GM18502 (cell line): ENCODE measurements around the gene PEAK3.

Experiments
- ATAC-seq: cut with Tn5 transposase; IDR thresholded peaks from one replicate; pipeline ENCODE4 v1.9.1; 2021; ENCODE audit warnings: mild to moderate bottlenecking; ENCODE audit not compliant: unreplicated experiment, poor library complexity

Gene PEAK3

DNA sequence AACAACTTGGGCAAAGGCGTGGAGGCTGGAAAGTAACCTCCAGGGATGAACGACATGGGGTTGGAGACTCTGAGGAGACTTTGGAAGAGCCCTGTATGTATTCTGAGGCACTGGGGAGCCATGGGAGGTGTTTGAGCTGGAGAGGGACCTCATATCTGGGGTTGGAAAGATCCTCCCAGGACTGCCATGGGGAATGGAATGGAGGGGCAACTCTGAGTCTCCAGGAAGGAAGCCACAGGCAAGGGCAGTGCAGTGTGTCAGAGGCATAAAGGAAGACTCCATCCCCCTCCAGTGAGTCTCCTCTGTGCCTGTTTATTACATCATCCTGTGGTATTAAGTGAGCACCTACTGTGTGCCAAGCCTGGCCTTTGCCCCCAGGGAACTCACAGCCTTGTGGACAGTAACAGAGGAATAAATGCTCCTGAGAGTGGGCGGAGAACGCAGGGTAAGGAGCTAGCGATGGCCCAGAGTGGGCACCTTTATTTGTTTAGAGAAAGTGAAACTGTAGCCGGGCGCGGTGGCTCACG is 7.7 kb downstream of the PEAK3 start:
- no peak for ATAC-seq

DNA sequence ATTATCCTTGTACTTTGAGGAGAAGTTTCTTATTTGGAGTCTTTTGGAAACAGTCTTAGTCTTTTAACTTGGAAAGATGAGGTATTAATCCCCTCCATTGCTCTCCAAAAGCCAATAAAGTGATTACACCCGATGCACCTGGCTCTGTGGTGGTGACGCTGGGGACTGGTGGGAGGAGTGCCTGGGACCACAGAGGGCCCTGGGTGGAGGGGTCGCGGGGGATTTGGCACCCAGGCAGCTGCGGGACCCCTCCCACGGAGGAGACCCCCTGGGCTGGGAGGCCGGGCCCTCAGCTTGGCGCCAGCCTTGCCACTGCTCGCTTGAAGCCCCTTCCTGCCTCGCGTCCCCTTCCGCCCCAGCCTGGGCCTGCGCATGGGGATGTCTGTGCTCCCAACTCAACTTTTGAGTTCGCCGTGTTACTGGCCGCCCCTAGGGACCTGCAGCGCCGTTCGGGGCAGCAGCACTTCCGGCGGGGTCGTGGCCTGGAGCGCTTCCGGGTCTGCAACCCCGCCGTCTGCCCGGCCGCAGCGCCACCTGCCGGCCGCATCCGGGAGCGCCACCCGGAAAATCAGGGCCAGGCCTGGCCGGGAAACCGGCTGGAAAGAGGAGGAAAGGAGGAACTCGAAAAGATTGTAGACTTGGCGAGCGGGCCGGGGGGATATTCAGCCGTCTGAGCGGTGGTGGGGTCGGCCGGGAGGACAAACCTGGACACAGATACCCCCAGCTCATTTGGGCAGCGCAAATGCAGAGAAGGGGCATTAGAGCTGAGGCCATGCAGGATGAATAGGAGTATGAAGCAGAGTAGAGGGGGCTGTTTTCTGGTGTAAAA is 8.4 kb downstream of the PEAK3 start:
- peak; percentile 25 for ATAC-seq

DNA sequence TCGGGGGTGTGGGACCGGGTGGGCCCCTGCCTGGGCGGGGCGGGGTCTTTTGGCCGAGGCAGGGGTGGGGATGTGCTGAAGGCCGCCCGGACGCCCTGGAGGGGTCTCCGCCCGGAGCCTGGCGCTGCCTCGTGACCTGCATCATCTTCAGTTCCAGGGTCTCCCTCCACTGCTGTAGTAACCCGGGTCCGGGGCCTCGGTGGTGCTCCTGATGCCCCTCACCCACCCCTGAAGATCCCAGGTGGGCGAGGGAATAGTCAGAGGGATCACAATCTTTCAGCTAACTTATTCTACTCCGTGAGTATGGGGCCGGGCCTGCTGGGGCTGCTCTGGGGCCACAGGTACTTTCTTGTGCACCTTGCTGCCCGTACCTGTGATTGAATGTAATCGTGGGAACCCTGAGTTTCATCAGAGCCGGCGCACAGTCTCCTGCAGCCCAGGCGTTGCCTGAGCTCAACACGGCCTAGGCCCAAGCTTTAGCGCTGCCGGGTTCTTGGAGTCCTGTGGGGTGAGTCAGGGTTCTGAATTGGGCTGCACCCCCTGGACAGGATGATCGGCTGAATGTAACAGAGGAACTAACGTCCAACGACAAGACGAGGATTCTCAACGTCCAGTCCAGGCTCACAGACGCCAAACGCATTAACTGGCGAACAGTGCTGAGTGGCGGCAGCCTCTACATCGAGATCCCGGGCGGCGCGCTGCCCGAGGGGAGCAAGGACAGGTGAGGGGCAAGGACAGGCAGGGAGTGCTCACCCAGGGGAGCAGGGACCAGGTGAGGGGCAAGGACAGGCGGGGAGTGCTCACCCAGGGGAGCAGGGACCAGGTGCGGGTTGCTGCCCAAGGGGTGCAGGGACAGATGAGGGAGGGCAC is 10.5 kb downstream of the PEAK3 start:
- no peak for ATAC-seq

DNA sequence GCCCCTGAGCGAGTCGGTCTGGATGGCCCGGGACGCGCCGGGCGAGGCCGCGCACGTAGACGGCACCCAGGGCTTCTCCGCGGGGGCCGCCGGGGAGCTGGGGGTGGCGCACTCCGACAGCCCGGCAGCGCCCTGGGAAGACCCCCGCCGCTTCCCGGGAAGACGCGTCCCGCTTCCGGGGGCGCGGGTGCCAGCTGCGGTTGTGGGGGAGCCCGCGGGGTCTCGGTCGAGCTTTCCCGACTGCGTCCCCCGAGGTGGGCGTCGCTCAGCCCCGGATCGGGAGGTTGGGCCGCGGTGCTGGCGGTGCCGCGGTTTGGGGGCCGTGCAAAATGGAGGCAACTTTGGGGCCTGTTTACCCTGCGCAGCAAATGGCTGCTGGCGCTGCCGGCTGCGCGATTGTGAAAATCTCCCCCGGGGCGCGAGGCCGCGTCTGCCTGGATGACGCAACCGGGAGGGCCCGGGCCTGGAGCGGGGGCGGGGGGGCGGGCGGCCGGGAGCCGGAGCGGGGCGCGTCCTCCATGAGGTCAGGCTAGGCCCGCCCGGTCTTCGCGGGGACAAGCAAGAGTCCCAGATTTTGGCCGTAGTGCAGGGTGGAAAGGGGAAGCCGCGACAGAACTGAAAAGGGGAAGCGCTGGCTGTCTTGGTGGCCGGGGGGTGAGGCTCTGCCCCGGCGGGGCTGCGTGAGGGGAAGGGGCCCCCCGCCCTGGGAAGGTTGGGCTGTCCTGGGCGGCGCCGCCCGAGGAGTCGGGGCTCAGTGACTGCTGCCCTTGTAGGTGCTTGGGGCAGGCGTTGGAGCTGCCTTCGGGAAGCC is 11.3 kb downstream of the PEAK3 start:
- no peak for ATAC-seq

DNA sequence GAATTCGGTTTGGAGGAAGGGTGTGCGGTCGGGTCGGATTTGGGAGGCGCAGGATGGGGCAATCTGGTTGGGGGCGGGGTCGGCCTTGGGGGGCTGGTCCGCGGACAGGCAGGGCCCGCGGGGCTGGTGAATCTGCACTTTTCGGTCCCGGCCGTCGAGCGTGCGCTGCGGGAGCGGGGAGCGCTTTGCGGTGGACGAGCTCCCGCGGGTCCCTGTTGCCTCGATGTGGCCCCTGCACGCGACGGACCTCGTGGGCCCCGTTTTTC is 11.9 kb downstream of the PEAK3 start:
- ATAC-seq, result no peak

DNA sequence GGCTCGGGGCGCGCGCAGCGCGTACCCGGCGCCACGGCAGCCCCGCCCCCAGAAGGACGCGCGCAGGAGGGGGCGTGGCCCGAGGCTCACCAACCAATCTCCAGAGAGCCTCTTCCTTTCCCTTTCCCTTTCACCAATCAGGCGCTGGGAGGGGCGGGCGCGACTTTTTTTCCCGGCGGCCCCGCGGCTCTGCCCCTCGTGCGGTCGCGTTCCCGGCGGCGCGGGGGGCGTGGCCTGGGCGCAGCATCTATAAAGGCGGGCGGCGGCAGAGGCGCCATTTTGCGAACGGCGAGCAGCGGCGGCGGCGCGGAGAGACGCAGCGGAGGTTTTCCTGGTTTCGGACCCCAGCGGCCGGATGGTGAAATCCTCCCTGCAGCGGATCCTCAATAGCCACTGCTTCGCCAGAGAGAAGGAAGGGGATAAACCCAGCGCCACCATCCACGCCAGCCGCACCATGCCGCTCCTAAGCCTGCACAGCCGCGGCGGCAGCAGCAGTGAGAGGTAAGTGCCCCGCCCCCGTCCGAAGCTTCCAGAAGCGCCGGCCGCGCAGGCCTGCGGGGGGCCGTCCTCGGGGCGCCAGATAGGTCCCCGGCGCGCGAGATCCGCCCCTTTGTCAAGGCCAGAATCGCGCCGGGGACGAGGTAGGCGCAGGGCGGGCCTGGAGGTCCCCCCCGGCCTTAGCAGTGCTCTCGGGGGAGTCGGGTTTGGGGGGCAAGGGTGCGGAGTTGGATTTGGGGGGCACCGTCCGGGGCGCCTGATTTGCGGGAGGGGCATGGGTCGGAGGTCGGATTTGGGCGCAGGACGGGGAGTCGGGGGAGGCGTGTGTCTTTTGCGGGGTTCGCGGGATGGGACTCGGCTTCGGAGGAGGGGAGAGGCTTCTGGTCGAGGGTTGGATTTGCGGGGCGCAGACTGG is 12.5 kb downstream of the PEAK3 start:
- ATAC-seq, result peak; percentile 57

DNA sequence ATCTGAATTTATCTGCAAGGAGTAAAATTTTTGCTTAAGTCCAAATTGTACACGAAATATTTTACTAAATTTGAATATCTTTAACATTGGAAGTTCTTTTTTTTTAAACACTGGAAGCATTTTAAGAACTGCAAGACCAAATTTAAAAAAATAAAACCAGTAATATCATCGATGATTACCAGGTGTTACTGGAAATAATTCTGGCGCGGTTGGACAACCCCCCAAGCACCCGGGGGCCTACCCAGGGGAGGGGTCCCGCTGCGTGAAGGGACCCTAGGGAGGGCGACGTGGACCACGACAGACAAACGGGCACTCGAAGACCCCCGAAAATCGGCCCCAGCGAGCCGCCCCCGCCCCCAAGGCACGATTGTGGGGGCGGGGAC is 13.1 kb downstream of the PEAK3 start:
- ATAC-seq, result no peak

DNA sequence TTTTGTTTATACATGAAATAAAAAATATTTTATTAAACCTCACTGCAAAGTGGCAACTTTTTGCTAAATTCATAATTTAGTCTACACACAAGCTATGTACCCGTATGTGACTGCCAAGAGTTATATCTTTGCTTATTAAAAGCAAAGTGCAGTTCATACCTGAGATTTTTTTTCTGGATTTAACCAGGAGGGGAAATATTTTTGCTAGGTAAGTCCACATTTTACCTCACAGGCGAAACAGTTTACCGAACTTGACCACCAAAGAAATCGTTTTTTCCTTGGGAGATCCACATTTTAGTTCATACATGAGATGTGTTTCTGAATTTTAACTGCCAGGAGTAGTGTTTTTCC is 13.5 kb downstream of the PEAK3 start:
- ATAC-seq, result no peak

DNA sequence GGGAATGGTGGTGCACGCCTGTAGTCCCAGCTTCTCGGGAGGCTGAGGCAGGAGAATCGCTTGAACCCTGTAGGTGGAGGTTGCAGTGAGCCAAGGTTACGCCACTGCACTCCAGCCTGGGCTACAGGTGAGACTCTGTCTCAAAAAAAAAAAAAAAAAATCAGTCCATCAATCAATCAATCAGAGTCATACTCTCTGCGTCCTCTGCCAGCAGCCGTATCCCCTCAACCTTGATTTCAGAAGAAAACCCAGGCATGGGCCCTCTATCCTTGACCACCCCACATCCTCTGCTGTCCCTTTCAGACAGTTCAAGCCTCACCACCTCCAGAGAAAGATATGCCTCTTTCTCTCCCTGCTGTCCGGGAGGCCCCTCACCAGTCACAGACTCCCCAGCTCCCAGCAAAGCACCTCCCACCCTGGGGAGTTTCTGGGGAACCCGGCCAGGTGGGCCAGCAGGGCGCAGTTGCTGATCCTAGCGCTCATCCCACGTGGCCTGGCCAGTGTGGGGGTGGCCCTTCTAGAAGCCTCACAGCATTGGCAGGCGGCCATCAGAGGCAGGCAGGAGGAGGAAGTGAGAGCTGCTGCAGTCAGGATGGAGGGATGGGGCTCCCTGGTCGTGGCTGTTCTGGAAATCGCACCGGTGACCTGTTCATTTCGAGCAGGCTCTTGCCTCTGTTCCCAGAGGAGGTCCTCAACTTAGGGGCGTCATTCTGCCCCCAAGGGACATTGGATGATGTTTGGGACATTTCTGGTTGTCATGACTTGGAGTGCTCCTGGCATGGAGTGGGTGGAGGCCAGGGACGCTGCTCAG is 15.6 kb downstream of the PEAK3 start:
- ATAC-seq, result peak; percentile 26

DNA sequence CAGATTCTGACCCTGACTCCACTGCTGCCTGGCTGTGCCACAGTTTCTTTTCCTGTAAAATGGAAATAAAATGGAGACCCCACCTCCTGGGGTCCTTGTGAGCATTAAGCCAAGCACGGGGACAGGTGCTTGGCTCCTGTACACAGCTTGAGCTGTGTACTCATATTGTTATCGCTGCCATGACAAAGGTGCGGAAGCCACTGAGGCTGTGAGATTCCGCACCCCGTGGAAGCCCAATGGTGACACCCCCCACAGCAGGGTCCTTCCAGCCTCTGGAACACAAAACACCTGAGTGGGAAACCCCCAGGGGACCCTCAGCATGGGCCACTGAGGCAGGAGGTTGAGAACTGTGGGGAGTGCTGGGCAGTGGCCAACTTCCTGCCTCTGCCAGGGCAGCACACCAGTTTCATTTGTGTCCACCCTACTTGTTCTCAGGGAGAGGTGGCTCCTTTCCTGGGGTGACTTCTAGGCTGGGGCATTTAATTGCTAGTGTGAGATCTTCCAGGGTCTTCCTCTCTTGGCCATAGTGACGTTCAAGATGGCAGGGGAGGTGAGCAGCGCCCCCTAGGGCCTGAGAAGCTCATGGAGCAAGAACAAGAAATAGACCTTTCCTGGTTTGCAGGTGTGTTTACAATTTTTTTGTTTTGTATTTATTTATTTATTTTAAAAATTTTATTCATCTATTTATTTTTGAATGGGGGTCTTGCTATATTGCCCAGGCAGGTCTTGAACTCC is 20.4 kb downstream of the PEAK3 start:
- no peak for ATAC-seq

DNA sequence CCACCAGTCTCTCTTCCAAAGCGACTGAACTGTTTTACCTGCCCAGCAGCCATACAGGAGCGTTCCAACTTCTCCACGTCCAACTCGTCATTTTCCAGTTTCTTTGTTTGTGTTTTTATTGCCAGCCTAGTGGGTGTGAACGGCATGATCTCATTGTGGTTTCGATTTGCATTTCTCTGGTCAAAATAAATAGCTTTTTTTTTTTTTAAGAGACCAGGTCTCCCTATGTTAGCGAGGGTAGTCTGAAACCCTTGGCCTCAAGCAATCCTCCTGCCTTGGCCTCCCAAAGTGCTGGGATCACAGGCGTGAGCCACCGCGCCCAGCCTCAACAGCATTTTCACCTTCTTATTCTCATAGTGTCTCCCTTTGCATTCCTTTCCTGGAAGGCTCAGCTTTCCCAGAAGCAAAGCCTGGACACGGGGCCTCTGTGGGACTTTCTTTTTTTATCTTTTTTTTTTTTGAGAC is 21.6 kb downstream of the PEAK3 start:
- ATAC-seq, result no peak

DNA sequence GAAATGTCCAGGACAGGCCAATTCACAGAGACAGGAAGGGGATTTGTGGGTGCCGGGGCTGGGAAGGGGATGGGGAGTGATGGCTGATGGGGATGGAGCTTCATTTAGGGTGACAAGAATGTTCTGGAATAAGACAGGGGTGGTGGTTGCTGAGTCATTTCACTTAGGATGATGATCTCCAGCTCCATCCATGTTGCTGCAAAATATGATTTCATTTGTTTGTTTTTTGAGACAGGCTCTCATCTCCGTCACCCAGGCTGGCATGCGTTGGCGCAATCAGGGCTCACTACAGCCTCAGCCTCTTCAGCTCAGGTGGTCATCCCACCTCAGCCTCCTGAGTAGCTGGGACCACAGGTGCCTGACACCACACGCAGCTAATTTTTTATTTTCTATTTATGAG is 22.6 kb downstream of the PEAK3 start:
- ATAC-seq, result no peak

DNA sequence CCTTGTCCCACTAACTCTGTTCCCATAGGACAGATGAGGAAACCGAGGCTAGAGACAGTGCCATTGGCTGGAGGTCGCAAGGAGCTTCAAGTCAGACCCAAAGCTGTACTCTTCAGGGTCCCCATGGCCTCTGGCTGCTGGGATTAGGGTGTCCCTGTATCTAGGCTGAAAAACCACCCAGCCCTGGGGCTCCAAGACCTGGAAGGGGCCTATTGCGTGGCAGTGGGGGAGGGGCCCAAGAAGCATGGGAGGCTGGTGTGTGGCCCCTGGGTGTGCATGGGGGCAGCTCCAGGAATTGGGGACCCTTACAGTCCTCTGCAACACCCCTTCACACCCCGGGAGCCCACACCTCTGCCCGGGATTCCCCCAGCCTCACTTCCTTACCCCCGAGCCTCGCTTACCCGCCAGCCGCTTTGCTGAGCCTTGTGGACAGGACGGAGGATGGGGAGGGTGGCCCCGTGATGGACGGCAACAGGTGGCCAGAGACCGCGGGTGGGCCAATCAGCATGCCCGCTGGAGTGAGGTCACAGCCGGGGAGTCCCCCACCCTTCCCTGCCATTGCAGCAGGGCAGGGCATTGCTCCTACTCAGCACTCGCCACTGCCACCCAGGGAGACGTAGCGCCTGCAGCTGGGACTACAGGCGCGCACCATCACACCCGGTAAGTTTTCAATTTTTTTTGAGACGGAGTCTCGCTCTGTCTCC is 25.8 kb downstream of the PEAK3 start, which contains the start of gene JSRP1:
Gene JSRP1 (minus strand): TSS at position 436 of the 704 bp plus-strand sequence. CDS start 1,103 bp downstream, outside the sequence.
- ATAC-seq, result no peak

DNA sequence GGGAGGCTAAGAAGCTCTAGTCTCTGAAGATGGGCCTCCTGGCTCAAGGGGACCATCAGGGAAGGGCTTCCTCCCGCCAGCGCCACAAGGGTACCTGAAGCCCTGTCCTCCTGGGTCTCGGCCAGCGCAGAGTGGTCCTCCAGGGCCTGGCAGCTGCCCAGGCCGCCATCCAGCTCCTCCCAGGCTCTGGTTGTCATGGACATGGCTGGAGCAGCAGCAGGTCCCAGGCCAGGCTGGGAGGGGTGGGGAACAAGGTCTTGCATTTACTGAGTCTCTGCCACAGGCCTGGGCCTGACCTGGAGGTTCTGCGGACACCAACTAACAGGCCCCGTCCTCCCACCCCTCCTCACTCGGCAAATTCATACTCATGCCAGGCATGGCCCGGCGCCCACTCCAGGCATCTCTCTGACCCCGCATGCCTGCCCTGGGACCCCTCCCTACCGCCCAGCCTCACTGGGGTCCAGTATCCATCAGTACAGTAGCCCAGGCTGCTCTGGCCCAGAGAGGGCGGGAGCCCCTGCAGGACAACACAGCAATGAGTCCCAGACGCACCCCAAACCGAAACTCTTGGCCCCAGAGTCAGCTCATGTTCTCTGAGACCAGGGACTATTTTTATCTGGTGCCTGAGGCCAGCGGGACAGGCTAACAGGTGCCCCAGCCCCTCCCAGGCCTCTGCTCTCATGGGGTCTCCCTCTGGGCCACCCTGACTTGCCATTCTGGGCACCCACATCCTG is 26.7 kb downstream of the PEAK3 start:
- ATAC-seq, result no peak

DNA sequence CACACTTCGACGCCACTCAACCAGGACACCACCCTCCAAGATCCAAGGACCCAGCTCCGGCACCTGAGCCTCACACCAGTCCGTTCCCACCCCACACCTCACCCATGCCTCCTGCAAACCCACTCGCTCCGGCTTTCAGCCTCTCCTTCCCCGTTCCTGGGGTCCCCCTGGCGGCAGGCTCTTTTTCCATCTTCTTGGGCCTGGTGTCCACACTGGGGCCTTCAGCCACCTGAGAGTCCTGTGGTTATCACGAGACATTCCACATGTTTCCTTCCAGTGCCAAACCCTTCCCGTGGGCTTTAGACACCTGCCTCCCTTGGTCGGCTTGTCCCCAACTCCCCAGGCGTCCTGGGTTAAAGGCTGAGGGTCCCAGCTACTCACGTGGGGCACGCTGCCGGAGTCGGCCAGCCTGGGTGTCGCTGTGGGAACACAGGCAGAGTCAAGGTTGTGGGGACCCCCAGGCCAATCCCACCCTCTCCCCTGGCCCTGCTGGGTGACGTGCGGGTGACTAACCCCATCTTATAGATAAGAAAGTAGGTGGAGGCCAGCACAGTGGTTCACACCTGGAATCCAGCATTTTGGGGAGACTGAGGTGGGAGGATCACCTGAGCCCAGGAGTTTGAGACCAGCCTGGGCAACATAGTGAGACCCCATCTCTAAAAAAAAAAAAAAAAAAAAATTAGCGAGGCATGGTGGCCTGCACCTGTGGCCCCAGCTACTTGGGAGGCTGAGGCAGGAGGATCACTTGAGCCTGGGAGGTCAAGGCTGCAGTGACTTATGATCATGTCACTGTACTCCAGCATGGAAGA is 27.7 kb downstream of the PEAK3 start:
- no peak for ATAC-seq
